ENCODE data around the gene CEACAM16.
"Not testable (repeated sequence)": the region's sequence is repeated elsewhere in the genome, so short reads cannot be mapped to it uniquely, and the experiment has no call there.

CEACAM16 gene

GRCh38 chr19:44677019-44677811 lies 21.7 kb upstream of the CEACAM16 start:
- no peak for DNase-seq (ENCODE audit: low spot score)
- in situ Hi-C loops (cut with MboI; ENCODE audit: low pct_unique_long_range_greater_than_20kb, low sequenced_read_pairs, unreplicated experiment) = no loop called here
- no peak for TF ChIP-seq CTCF (IDR thresholded peaks at IDR 0.05; ENCODE audit: extremely low read depth, insufficient read depth, missing control alignments)

GRCh38 chr19:44680536-44680935 lies 18.4 kb upstream of the CEACAM16 start:
- in situ Hi-C loops (cut with MboI; ENCODE audit: low pct_unique_long_range_greater_than_20kb, low sequenced_read_pairs, unreplicated experiment) = no loop called here
- no peak for DNase-seq (ENCODE audit: low spot score)
- TF ChIP-seq CTCF (IDR thresholded peaks at IDR 0.05; ENCODE audit: extremely low read depth, insufficient read depth, missing control alignments) = no peak

DNA sequence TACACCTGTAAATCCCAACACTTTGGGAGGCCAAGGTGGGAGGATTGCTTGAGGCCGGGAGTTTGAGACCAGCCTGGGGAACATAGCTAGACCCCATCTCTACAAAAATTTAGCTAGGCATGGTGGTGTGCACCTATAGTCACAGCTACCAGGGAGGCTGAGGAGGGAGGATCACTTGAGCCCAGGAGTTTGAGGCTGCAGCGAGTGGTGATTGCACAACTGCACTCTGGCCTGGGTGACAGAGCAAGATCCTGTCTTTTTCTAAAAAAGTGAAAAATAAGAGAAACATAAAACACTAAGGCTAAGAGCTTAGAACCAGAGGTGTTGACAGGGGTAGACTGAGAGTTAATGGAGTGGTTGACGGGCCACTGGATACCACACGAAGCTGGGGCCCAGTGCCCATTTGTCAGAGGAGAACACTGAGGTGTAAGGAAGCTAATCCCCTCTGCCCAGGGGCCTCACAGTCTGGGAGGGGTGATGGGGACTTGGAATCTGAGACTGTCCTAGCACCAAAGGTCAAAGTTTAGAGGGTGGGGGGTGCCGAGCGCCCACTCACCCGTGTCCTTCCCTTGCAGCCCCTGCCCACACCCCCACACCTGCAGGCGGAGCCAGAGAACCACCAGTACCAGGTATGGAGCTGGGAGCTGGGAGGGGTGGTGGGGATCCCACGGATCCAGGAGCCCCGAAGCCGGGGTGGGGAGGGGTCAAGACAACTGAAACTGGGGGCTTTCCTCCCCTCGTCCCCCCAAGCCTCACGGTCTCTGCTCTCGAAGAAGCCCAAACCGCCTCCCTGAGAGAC lies 16.8 kb upstream of the CEACAM16 start:
- TF ChIP-seq CTCF (IDR thresholded peaks at IDR 0.05; ENCODE audit: extremely low read depth, insufficient read depth, missing control alignments) = no peak
- in situ Hi-C loops (cut with MboI; ENCODE audit: low pct_unique_long_range_greater_than_20kb, low sequenced_read_pairs, unreplicated experiment) = no loop called here
- no peak for DNase-seq (ENCODE audit: low spot score)

DNA sequence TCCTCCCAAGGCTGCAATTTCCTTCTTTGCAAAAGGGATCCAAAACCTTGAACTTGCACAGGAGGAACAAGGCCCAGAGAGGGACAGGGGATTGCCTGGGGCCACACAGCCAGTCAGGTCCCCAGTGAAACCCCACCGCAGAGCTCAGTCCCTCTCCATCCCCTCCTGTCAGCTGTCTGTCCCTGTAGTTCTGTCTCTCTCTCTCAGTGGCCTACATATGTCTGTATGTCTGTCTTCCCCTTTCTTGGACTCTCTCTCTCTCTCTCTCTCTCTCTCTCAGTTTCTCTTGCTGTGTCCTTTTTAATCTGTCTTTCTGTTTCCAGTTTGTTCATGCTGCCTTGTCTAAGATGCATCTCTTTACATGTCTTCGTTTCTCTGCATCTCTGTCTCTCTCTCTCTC lies 16.1 kb upstream of the CEACAM16 start:
- in situ Hi-C loops (cut with MboI; ENCODE audit: low pct_unique_long_range_greater_than_20kb, low sequenced_read_pairs, unreplicated experiment) = no loop called here
- DNase-seq (ENCODE audit: low spot score) = no peak

GRCh38 chr19:44683434-44684210 lies 15.3 kb upstream of the CEACAM16 start:
- DNase-seq (ENCODE audit: low spot score) = no peak
- TF ChIP-seq CTCF (IDR thresholded peaks at IDR 0.05; ENCODE audit: extremely low read depth, insufficient read depth, missing control alignments) = no peak
- in situ Hi-C loops (cut with MboI; ENCODE audit: low pct_unique_long_range_greater_than_20kb, low sequenced_read_pairs, unreplicated experiment) = no loop called here

More for the DNA sequence above, 16.1 kb upstream of the CEACAM16 start:
- no peak for TF ChIP-seq CTCF (IDR thresholded peaks at IDR 0.05; ENCODE audit: extremely low read depth, insufficient read depth, missing control alignments)

DNA sequence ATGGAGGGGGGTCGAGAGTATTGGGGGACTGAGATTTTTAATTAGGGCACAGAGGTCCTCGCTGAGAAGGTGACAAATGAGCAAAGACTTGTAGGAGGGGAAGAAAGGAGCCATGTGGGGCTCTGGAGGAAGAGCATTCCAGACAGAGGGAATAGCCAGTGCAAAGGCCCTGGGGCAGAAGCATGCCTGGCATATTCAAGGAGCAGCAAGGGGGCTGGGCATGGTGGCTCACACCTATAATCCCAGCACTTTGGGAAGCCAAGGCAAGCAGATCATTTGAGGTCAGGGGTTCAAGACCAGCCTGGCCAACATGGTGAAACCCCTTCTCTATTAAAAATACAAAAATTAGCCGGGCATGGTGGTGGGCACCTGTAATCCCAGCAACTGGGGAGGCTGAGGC lies 14.6 kb upstream of the CEACAM16 start:
- in situ Hi-C loops (cut with MboI; ENCODE audit: low pct_unique_long_range_greater_than_20kb, low sequenced_read_pairs, unreplicated experiment); DNase-seq (ENCODE audit: low spot score): not testable (repeated sequence)
